Stimulated activated CD4-positive, alpha-beta T cell treated with anti-CD3 and anti-CD28 coated beads, Interleukin-12 subunit alpha, Interleukin-12 subunit beta, amount 100 ng/mL, for 4 hours (primary cell): ENCODE results near the gene OR2G2.

ENCODE experiments used
- DNase-seq: peaks from one replicate; pipeline ENCODE4 v3.0.0-alpha.2; 2020

OR2G2 gene

GRCh38 chr1:247588060-247588459 lies at the start of gene OR2G2:
OR2G2 (plus strand) TSS chr1:247588360; CDS start chr1:247588360, 0 bp downstream.
- no peak for DNase-seq

GRCh38 chr1:247538561-247538960 lies 49.6 kb upstream of the OR2G2 start:
- DNase-seq, result no peak

- DNase-seq, result no peak
Observed at GRCh38 chr1:247539215-247539614, 48.9 kb upstream of the OR2G2 start.

- DNase-seq, result no peak
Observed at GRCh38 chr1:247540581-247540980, 47.6 kb upstream of the OR2G2 start.

- DNase-seq, result no peak
Observed at GRCh38 chr1:247542811-247543210, 45.3 kb upstream of the OR2G2 start.

- DNase-seq, result no peak
Observed at GRCh38 chr1:247548092-247548491, 40.1 kb upstream of the OR2G2 start.

- DNase-seq, result peak; percentile 3
Observed at GRCh38 chr1:247548769-247549182, 39.4 kb upstream of the OR2G2 start, which contains the start of gene GCSAML. GCSAML (plus strand) TSS chr1:247549134; CDS start chr1:247549192, 58 bp downstream.

GRCh38 chr1:247551721-247552120 lies 36.4 kb upstream of the OR2G2 start:
- no peak for DNase-seq

- no peak for DNase-seq
Observed at GRCh38 chr1:247552231-247552630, 35.9 kb upstream of the OR2G2 start.

GRCh38 chr1:247557926-247558674 lies 30.1 kb upstream of the OR2G2 start:
- no peak for DNase-seq

- DNase-seq, result no peak
Observed at GRCh38 chr1:247561711-247562110, 26.4 kb upstream of the OR2G2 start.

- DNase-seq, result no peak
Observed at GRCh38 chr1:247562198-247562597, 26.0 kb upstream of the OR2G2 start.

GRCh38 chr1:247574236-247574635 lies 13.9 kb upstream of the OR2G2 start:
- DNase-seq, result no peak

- no peak for DNase-seq
Observed at GRCh38 chr1:247574664-247575063, 13.5 kb upstream of the OR2G2 start.

- DNase-seq, result no peak
Observed at GRCh38 chr1:247576514-247576913, 11.6 kb upstream of the OR2G2 start.

GRCh38 chr1:247578946-247579460 lies 9.2 kb upstream of the OR2G2 start:
- DNase-seq, result no peak

- no peak for DNase-seq
Observed at GRCh38 chr1:247605286-247605685, 17.1 kb downstream of the OR2G2 start, which contains the start of gene OR2G3. OR2G3 (plus strand) TSS chr1:247605586; CDS start chr1:247605586, 0 bp downstream.

- DNase-seq, result no peak
Observed at GRCh38 chr1:247613405-247613804, 25.2 kb downstream of the OR2G2 start.

- DNase-seq, result no peak
Observed at GRCh38 chr1:247614625-247615024, 26.5 kb downstream of the OR2G2 start.

GRCh38 chr1:247627951-247628350 lies 39.8 kb downstream of the OR2G2 start:
- DNase-seq, result no peak

GRCh38 chr1:247638011-247638410 lies 49.9 kb downstream of the OR2G2 start:
- no peak for DNase-seq

GRCh38 chr1:247638781-247639180 lies 50.6 kb downstream of the OR2G2 start:
- no peak for DNase-seq
